Endothelial cell of umbilical vein (primary cell): ENCODE data around the gene MIGA1. TPM values are rescaled to one million over a fixed set of nuclear protein-coding genes. Genes with fewer than 3 reads are reported as not detected.

ENCODE experiments used
- BruUV-seq: library from RNA; stranded (reverse); fragments of 400-500 nt; replicated peaks from 2 replicates; lab custom pipeline; 2021; lab: Mats Ljungman, UMichigan
- CTCF ChIA-PET: fragments of 300-600, 350-600 bp; sonication (Branson Sonifier 250); formaldehyde crosslinking; loops from one replicate; lab custom pipeline; 2021; ENCODE audit warnings: antibody characterized with exemption, inconsistent platforms; lab: Charles Lee
- POLR2A ChIA-PET: fragments of 300-600, 350-600 bp; sonication (Branson Sonifier 250); formaldehyde crosslinking; loops from one replicate; lab custom pipeline; 2021; ENCODE audit warnings: antibody characterized with exemption, inconsistent platforms; lab: Charles Lee
- DNase-seq: peaks from one replicate; pipeline ENCODE4 v3.0.0-alpha.2; 2011; ENCODE audit warnings: low read depth, low spot score
- FAIRE-seq: peaks from 2 replicates; lab custom pipeline; 2011; peaks lifted over from hg19 to GRCh38; lab: Jason Lieb, UNC
- H2AFZ ChIP-seq: 2 replicates; pipeline ENCODE4 v1.6.0; 2012; ENCODE audit warnings: low read depth, low read length, control low read depth, inconsistent platforms
- H3K27ac ChIP-seq: 2 replicates; pipeline ENCODE4 v1.5.1; 2011; ENCODE audit warnings: low read depth, mild to moderate bottlenecking, control low read depth, low read length, moderate library complexity; ENCODE audit not compliant: insufficient read depth
- H3K27me3 ChIP-seq, 2 experiments: 2 replicates each; pipeline versions ENCODE4 v1.6.0 to v1.6.1; 2011; ENCODE audit warnings: low read length in 2 of 2, mixed read lengths in 1 of 2; ENCODE audit not compliant: control insufficient read depth in 2 of 2, insufficient read depth in 2 of 2
- H3K36me3 ChIP-seq, 2 experiments: 2 replicates in 1 of 2; 3 replicates in 1 of 2; pipeline ENCODE4 v1.5.1; 2011; ENCODE audit warnings: low read length in 2 of 2, mild to moderate bottlenecking in 1 of 2, moderate library complexity in 1 of 2; ENCODE audit not compliant: control insufficient read depth in 2 of 2, insufficient read depth in 2 of 2; ENCODE audit errors: extremely low read depth in 1 of 2
- H3K4me1 ChIP-seq: 3 replicates; pipeline ENCODE4 v1.5.1; 2011; ENCODE audit warnings: mild to moderate bottlenecking, low read length; ENCODE audit not compliant: control insufficient read depth, insufficient read depth; ENCODE audit errors: extremely low read depth
- H3K4me2 ChIP-seq: 2 replicates; pipeline ENCODE4 v1.6.1; 2011; ENCODE audit warnings: low read length, control low read depth, mixed read lengths; ENCODE audit not compliant: insufficient read depth
- H3K4me3 ChIP-seq, 3 experiments: fragments of 200-600 bp in 1 of 3; sonication (generic), shearing (Covaris generic) in 1 of 3; replicated peaks in 1 of 3; 2 replicates each; pipeline ENCODE4 v1.5.1; 2011 to 2016; ENCODE audit warnings: control low read depth in 3 of 3, low read length in 3 of 3, mild to moderate bottlenecking in 2 of 3, inconsistent platforms in 1 of 3, low read depth in 1 of 3, moderate library complexity in 1 of 3; ENCODE audit not compliant: insufficient read depth in 1 of 3
- H3K79me2 ChIP-seq: 2 replicates; pipeline ENCODE4 v1.6.0; 2012; ENCODE audit warnings: low read length, inconsistent platforms; ENCODE audit not compliant: control insufficient read depth, insufficient read depth
- H3K9ac ChIP-seq: replicated peaks from 2 replicates; pipeline ENCODE3; 2011; ENCODE audit warnings: low read length, control low read depth; ENCODE audit not compliant: insufficient read depth; ENCODE audit errors: extremely low read depth
- H3K9me1 ChIP-seq: replicated peaks from 3 replicates; pipeline ENCODE4 v1.6.0; 2011; ENCODE audit warnings: mild to moderate bottlenecking, low read length; ENCODE audit not compliant: control insufficient read depth, insufficient read depth; ENCODE audit errors: extremely low read depth
- H3K9me3 ChIP-seq: replicated peaks from 2 replicates; pipeline ENCODE4 v1.5.1; 2012; ENCODE audit warnings: low read length, inconsistent platforms; ENCODE audit not compliant: control insufficient read depth, insufficient read depth
- H4K20me1 ChIP-seq: replicated peaks from 2 replicates; pipeline ENCODE3; 2011; ENCODE audit warnings: mild to moderate bottlenecking, low read length; ENCODE audit not compliant: control insufficient read depth, insufficient read depth; ENCODE audit errors: extremely low read depth
- CTCF ChIP-seq, 2 donors: IDR thresholded peaks; 1 replicate in 1 of 2; 2 replicates in 1 of 2; pipeline ENCODE4 v1.5.1; 2011; ENCODE audit warnings: low read length in 2 of 2, mild to moderate bottlenecking in 2 of 2, moderate library complexity in 2 of 2, control low read depth in 1 of 2, inconsistent platforms in 1 of 2, low read depth in 1 of 2; ENCODE audit not compliant: insufficient read depth in 1 of 2; ENCODE audit errors: extremely low read depth in 1 of 2
- FOS ChIP-seq: IDR thresholded peaks from 2 replicates; pipeline ENCODE4 v1.6.1; 2011; ENCODE audit warnings: mild to moderate bottlenecking, low read length, moderate library complexity, borderline replicate concordance; ENCODE audit not compliant: insufficient read depth
- GATA2 ChIP-seq: IDR thresholded peaks from 2 replicates; pipeline ENCODE4 v1.7.0; 2011; ENCODE audit warnings: low read depth, mild to moderate bottlenecking, moderate library complexity, mixed read lengths, low read length; ENCODE audit not compliant: insufficient read length, insufficient read depth
- dilution Hi-C: fragments of 300-500 bp; cut with MboI; formaldehyde crosslinking; loops from one replicate; pipeline ENCODE4 v1.15.0; 2019; ENCODE audit warnings: low sequenced_read_pairs; ENCODE audit not compliant: extremely low pct_ligation_motif_present
- intact Hi-C: fragments of 100-400 bp; cut with micrococcal nuclease; formaldehyde crosslinking; loops from one replicate; pipeline ENCODE4 v1.10.0; 2022
- polyA plus RNA-seq, 4 experiments: library from polyadenylated mRNA; depleted of rRNA in 3 of 4; stranded (reverse) in 3 of 4; unstranded in 1 of 4; fragments of >200 nt; gene quantifications; 2 replicates each; pipeline versions ENCODE4 v1.2.1 to v1.2.3, GENCODE V29; 2011 to 2012; ENCODE audit warnings: missing spikeins in 1 of 4
- total RNA-seq: library from RNA; stranded (reverse); gene quantifications from 2 replicates; pipeline ENCODE4 v1.2.3, GENCODE V29; 2021

Gene MIGA1
- total and polyA plus RNA-seq, 2 donors (not counting 3 experiments of a cell fraction or from before 2014, with no cell fraction given): 2.8 to 14.6 TPM

DNA sequence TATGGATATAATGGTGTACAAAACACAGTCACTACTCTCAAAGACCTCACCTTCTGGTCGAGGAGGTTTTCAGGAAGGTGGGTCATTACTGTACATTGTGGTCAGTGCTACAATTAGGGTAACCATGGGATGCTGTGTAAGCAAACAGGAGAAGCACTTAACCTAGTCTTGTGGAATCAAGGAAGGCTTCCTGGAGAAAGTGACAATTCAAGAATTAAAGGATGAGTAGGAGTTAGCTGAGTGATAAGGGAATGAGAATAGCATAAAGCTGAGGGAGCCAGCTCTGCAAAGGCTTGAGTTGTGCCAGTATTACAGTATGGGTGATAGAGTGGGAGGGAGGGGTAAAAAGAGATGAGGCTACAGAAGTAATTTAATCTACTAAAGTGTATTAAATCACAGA lies 126.2 kb downstream of the MIGA1 start:
- intact Hi-C loops: loop anchor here (10.0 kb wide), 1 partner anchor 371 kb away; no protein-coding TSS in a partner anchor

More for the DNA sequence above, 126.2 kb downstream of the MIGA1 start:
- Histone ChIP-seq H2AFZ (no peak overlapping the region), H3K79me2 (peaks cover 13% of the 10 kb centered on the region), H3K4me1 (no peaks in the 10 kb centered on the region), H3K4me2 (no peak overlapping the region), H3K9me3 (no peaks in the 10 kb centered on the region), H3K27ac (no peak overlapping the region), H3K9ac (no peak overlapping the region), H3K27me3 (no peaks in the 10 kb centered on the region), H4K20me1 (no peaks in the 10 kb centered on the region), H3K36me3 (no peaks in the 10 kb centered on the region), H3K9me1 (no peaks in the 10 kb centered on the region), H3K4me3 (no peak overlapping the region)
- CTCF ChIA-PET: interaction anchor here (1.4 kb wide), 1 partner anchor 10 kb away, joined by 5 read pairs; no protein-coding TSS in a partner anchor
- POLR2A ChIA-PET: no interaction called here
- TF ChIP-seq FOS: no peak
- no peak for TF ChIP-seq GATA2
- TF ChIP-seq CTCF (IDR thresholded peaks at IDR 0.05; ENCODE audit: extremely low read depth in 1 of 2, insufficient read depth in 1 of 2, low read depth in 1 of 2, low read length in 2 of 2): no peak
- dilution Hi-C loops: no loop called here
- FAIRE-seq (no peak), DNase-seq (no peak)
- no TSS peak for BruUV-seq
